SK-N-SH (cell line): ENCODE data around the gene ULK3. TPM values are rescaled to one million over a fixed set of nuclear protein-coding genes. Genes with fewer than 3 reads are reported as not detected.

ENCODE experiments used
- CTCF ChIA-PET: fragments of 300-600, 350-600 bp; formaldehyde crosslinking; extraction: SDS; loops from one replicate; lab custom pipeline; 2021; lab: Yijun Ruan, JAX
- POLR2A ChIA-PET: fragments of 350-600 bp; sonication (Branson Sonifier 250); formaldehyde crosslinking; extraction: SDS; loops from one replicate; lab custom pipeline; 2020; ENCODE audit warnings: antibody characterized with exemption, inconsistent platforms; lab: Yijun Ruan, JAX
- DNase-seq: peaks from one replicate; pipeline ENCODE4 v3.0.0; 2012
- H2AFZ ChIP-seq: fragments of 200-600 bp; sonication (generic); 2 replicates; pipeline ENCODE4 v1.8.1; 2016; ENCODE audit warnings: antibody characterized with exemption, mild to moderate bottlenecking, low read depth
- H3F3A ChIP-seq: fragments of 200-600 bp; sonication (generic); replicated peaks from 2 replicates; pipeline ENCODE3; 2016; ENCODE audit warnings: antibody characterized with exemption, mild to moderate bottlenecking; ENCODE audit not compliant: insufficient read depth
- H3K27ac ChIP-seq, 2 experiments: fragments of 200-500 bp in 1 of 2; fragments of 200-600 bp in 1 of 2; sonication (Bioruptor generic) in 1 of 2; sonication (generic), shearing (Covaris generic) in 1 of 2; 2 replicates each; pipeline versions ENCODE4 v1.5.1 to v1.6.1; 2014 to 2016; ENCODE audit warnings: low read depth in 2 of 2, inconsistent platforms in 1 of 2, low read length in 1 of 2, mild to moderate bottlenecking in 1 of 2, mixed read lengths in 1 of 2
- H3K27me3 ChIP-seq: fragments of 200-600 bp; sonication (generic), shearing (Covaris generic); 2 replicates; pipeline ENCODE4 v1.6.1; 2016; ENCODE audit warnings: mixed run types; ENCODE audit not compliant: insufficient read depth
- H3K36me3 ChIP-seq, 2 experiments: fragments of 200-500 bp in 1 of 2; fragments of 200-600 bp in 1 of 2; sonication (Bioruptor generic) in 1 of 2; sonication (generic) in 1 of 2; replicated peaks in 1 of 2; 2 replicates each; pipeline versions ENCODE3 to v1.5.1; 2014 to 2016; ENCODE audit warnings: low read length in 1 of 2, mild to moderate bottlenecking in 1 of 2; ENCODE audit not compliant: insufficient read depth in 2 of 2, control insufficient read depth in 1 of 2
- H3K4me1 ChIP-seq, 2 experiments: fragments of 200-500 bp in 1 of 2; fragments of 200-600 bp in 1 of 2; sonication (Bioruptor generic) in 1 of 2; sonication (generic), shearing (Covaris generic) in 1 of 2; 2 replicates each; pipeline versions ENCODE4 v1.5.1 to v1.6.1; 2014 to 2016; ENCODE audit warnings: low read depth in 1 of 2, low read length in 1 of 2, mixed run types in 1 of 2; ENCODE audit not compliant: insufficient read depth in 2 of 2, control insufficient read depth in 1 of 2
- H3K4me2 ChIP-seq: fragments of 200-600 bp; sonication (generic), shearing (Covaris generic); 2 replicates; pipeline ENCODE4 v1.6.1; 2017; ENCODE audit warnings: mixed run types
- H3K4me3 ChIP-seq, 2 experiments: fragments of 200-500 bp in 1 of 2; fragments of 200-600 bp in 1 of 2; sonication (Bioruptor generic) in 1 of 2; sonication (generic), shearing (Covaris generic) in 1 of 2; 2 replicates each; pipeline versions ENCODE4 v1.5.1 to v1.8.1; 2014 to 2016; ENCODE audit warnings: low read depth in 2 of 2, inconsistent platforms in 1 of 2, low read length in 1 of 2, mild to moderate bottlenecking in 1 of 2, mixed read lengths in 1 of 2, moderate library complexity in 1 of 2
- H3K79me2 ChIP-seq: fragments of 200-600 bp; sonication (generic); 2 replicates; pipeline ENCODE4 v1.8.1; 2017; ENCODE audit warnings: mild to moderate bottlenecking; ENCODE audit not compliant: insufficient read depth
- H3K9ac ChIP-seq: fragments of 200-600 bp; sonication (generic); 2 replicates; pipeline ENCODE4 v1.6.1; 2017; ENCODE audit warnings: mixed run types
- H3K9me2 ChIP-seq: fragments of 200-600 bp; sonication (generic); 2 replicates; pipeline ENCODE4 v1.6.1; 2017; ENCODE audit warnings: mixed run types
- H3K9me3 ChIP-seq: fragments of 200-600 bp; sonication (generic); 2 replicates; pipeline ENCODE4 v1.6.1; 2017; ENCODE audit warnings: mixed run types, mild to moderate bottlenecking, moderate library complexity
- H4K20me1 ChIP-seq: fragments of 200-600 bp; sonication (generic); 2 replicates; pipeline ENCODE4 v1.6.1; 2017; ENCODE audit warnings: mild to moderate bottlenecking, mixed run types; ENCODE audit not compliant: insufficient read depth
- CHD2 ChIP-seq: fragments of 150-350 bp; IDR thresholded peaks from 2 replicates; pipeline ENCODE4 v1.6.1; 2018; ENCODE audit warnings: low read length; ENCODE audit not compliant: partially characterized antibody
- CTCF ChIP-seq: fragments of 200-600 bp; sonication (generic); IDR thresholded peaks from 2 replicates; pipeline ENCODE4 v1.6.1; 2017; ENCODE audit warnings: antibody characterized with exemption, mild to moderate bottlenecking, moderate library complexity
- ELF1 ChIP-seq: IDR thresholded peaks from 2 replicates; pipeline ENCODE4 v1.4.0; 2012
- EP300 ChIP-seq, 2 experiments: IDR thresholded peaks; 2 replicates each; pipeline versions ENCODE4 v1.4.0 to v1.6.1; 2012; ENCODE audit warnings: borderline replicate concordance in 1 of 2, low read depth in 1 of 2, low read length in 1 of 2
- EZH2phosphoT487 ChIP-seq: fragments of 200-600 bp; sonication (generic); IDR thresholded peaks from 2 replicates; pipeline ENCODE4 v1.6.1; 2017; ENCODE audit warnings: low read depth, mixed run types, mild to moderate bottlenecking, antibody characterized with exemption, moderate library complexity, borderline replicate concordance
- FOSL2 ChIP-seq: IDR thresholded peaks from 2 replicates; pipeline ENCODE4 v1.4.0; 2012; ENCODE audit warnings: low read depth, mild to moderate bottlenecking, moderate library complexity, borderline replicate concordance
- FOXJ3 ChIP-seq: sonication (generic); formaldehyde crosslinking; IDR thresholded peaks from 2 replicates; pipeline ENCODE4 v1.5.1; 2020; ENCODE audit warnings: mild to moderate bottlenecking, missing genetic modification reagents
- GABPA ChIP-seq: IDR thresholded peaks from 2 replicates; pipeline ENCODE4 v1.4.0; 2012; ENCODE audit warnings: low read depth, mild to moderate bottlenecking
- IRF3 ChIP-seq: fragments of 150-350 bp; IDR thresholded peaks from 2 replicates; pipeline ENCODE4 v1.6.1; 2016; ENCODE audit warnings: mild to moderate bottlenecking, low read depth, low read length
- MAX ChIP-seq: IDR thresholded peaks from 2 replicates; pipeline ENCODE4 v1.4.0; 2012; ENCODE audit warnings: low read depth
- MEF2A ChIP-seq: IDR thresholded peaks from 2 replicates; pipeline ENCODE4 v1.4.0; 2012; ENCODE audit warnings: low read depth, borderline replicate concordance
- NRF1 ChIP-seq: IDR thresholded peaks from 2 replicates; pipeline ENCODE4 v1.6.1; 2012; ENCODE audit warnings: low read depth, mild to moderate bottlenecking, low read length
- PBX3 ChIP-seq: IDR thresholded peaks from 2 replicates; pipeline ENCODE4; 2012
- POLR2AphosphoS5 ChIP-seq: IDR thresholded peaks from 2 replicates; pipeline ENCODE4 v1.6.1; 2012; ENCODE audit warnings: low read depth, low read length
- RAD21 ChIP-seq: IDR thresholded peaks from 2 replicates; pipeline ENCODE4 v1.6.1; 2012; ENCODE audit warnings: mild to moderate bottlenecking, low read length
- RCOR1 ChIP-seq: fragments of 150-350 bp; IDR thresholded peaks from 2 replicates; pipeline ENCODE4 v1.6.1; 2017; ENCODE audit warnings: antibody characterized with exemption, low read length
- REST ChIP-seq: IDR thresholded peaks from 2 replicates; pipeline ENCODE4 v1.6.1; 2012; ENCODE audit warnings: mild to moderate bottlenecking, low read depth, low read length, moderate library complexity
- RXRA ChIP-seq: IDR thresholded peaks from 2 replicates; pipeline ENCODE4 v1.4.0; 2012; ENCODE audit warnings: low read depth, mild to moderate bottlenecking, borderline replicate concordance
- SMC3 ChIP-seq: IDR thresholded peaks from 2 replicates; pipeline ENCODE4 v1.6.1; 2012; ENCODE audit warnings: low read depth, low read length, improper control_type of control experiment
- TCF12 ChIP-seq: IDR thresholded peaks from 2 replicates; pipeline ENCODE4 v1.4.0; 2012
- TEAD4 ChIP-seq: IDR thresholded peaks from 2 replicates; pipeline ENCODE4 v1.4.0; 2012; ENCODE audit warnings: mild to moderate bottlenecking, borderline replicate concordance; ENCODE audit not compliant: insufficient read depth
- USF2 ChIP-seq: fragments of 150-350 bp; IDR thresholded peaks from 2 replicates; pipeline ENCODE4 v1.6.1; 2017; ENCODE audit warnings: antibody characterized with exemption, low read length, low read depth, borderline replicate concordance
- YY1 ChIP-seq: IDR thresholded peaks from 2 replicates; pipeline ENCODE4 v1.4.0; 2012; ENCODE audit warnings: low read depth, mild to moderate bottlenecking
- WGBS: methylation state at CpG from one replicate; pipeline ENCODE4 v1.1.6; 2017; ENCODE audit warnings: low lambda C conversion rate; 5-methylcytosine and 5-hydroxymethylcytosine counted together
- polyA plus RNA-seq, 3 experiments: library from polyadenylated mRNA; depleted of rRNA; stranded (reverse); fragments of >200 nt; gene quantifications; 2 replicates each; pipeline ENCODE4 v1.2.3, GENCODE V29; 2012

The ULK3 gene
- polyA plus RNA-seq, 1 of the 3 experiments (the other 2 are of a cell fraction), result 41.3 TPM

GRCh38 chr15:74889883-74890664 lies 47.1 kb upstream of the ULK3 start, which contains the start of gene MPI:
Gene MPI, plus strand, starts transcription at chr15:74890042. Its CDS starts 32 bp downstream, at chr15:74890074.
- POLR2A ChIA-PET, result interaction anchor here (0.6 to 2.2 kb wide), 7 partner anchors 7 to 48 kb away, joined by 3 to 10 read pairs (median 4); partner anchors contain the start of genes COX5A and FAM219B
- H3F3A ChIP-seq, result no peaks in the 10 kb centered on the region
- H3K4me2 ChIP-seq, result peak within 1 kb of the TSS; percentile 96
- peak; percentile 97 for DNase-seq
- peak within 1 kb of the TSS; percentile 83 for H2AFZ ChIP-seq
- H3K27me3 ChIP-seq, result no peaks in the 10 kb centered on the region
- 4% methylated on average over 24 of the region's 47 CpGs for WGBS
- H3K79me2 ChIP-seq, result peaks cover 4% of the 10 kb centered on the region; the same call in 1 of the 2 replicates
- H3K27ac ChIP-seq, result peak within 1 kb of the TSS in 1 of 2 experiments; percentile 87; a peak in 3 of 4 replicates
- peak within 1 kb of the TSS; percentile 89 to 92 for H3K4me3 ChIP-seq
- no peaks in the 10 kb centered on the region for H4K20me1 ChIP-seq
- H3K9me2 ChIP-seq, result no peaks in the 10 kb centered on the region
- no peaks in the 10 kb centered on the region for H3K9me3 ChIP-seq
- CTCF ChIA-PET, result interaction anchor here (0.7 to 2.9 kb wide), 7 partner anchors 10 to 103 kb away, joined by 3 to 21 read pairs (median 5); no protein-coding TSS in a partner anchor
- peak within 1 kb of the TSS; percentile 84 for H3K9ac ChIP-seq
- peaks cover 12 to 16% of the 10 kb centered on the region in 2 experiments for H3K36me3 ChIP-seq
- peaks cover 0 to 16% of the 10 kb centered on the region in 2 experiments; a peak in 1 of 4 replicates for H3K4me1 ChIP-seq
- TF ChIP-seq IRF3 (no peak), FOXJ3 (CRISPR knock-in tag) (no peak), NRF1 (no peak), TEAD4 (no peak), RXRA (no peak), CTCF (no peak), FOSL2 (no peak), EZH2phosphoT487 (no peak), PBX3 (no peak), USF2 (no peak), POLR2AphosphoS5 (peak; percentile 96), CHD2 (no peak), EP300 (IDR thresholded peaks at IDR 0.05; ENCODE audit: borderline replicate concordance in 1 of 2, low read depth in 1 of 2, low read length in 1 of 2) (no peak), MEF2A (no peak), TCF12 (no peak), GABPA (no peak), YY1 (peak; percentile 89), REST (no peak), RAD21 (no peak), RCOR1 (peak; percentile 18; the same call in 1 of the 2 replicates), SMC3 (no peak), MAX (peak; percentile 57; the same call in 1 of the 2 replicates), ELF1 (no peak)
